K562 (cell line): Measurements from ENCODE around the gene NECAB3. TPM values are rescaled to one million over a fixed set of nuclear protein-coding genes. Genes with fewer than 3 reads are reported as not detected.

ENCODE experiments used
- ATAC-seq: fragments of 200-7000 bp; cut with Tn5 transposase; 3 replicates; pipeline ENCODE4 v1.9.1; 2020; ENCODE audit warnings: moderate library complexity
- BruUV-seq: library from RNA; stranded (reverse); fragments of 400-500 nt; replicated peaks from 2 replicates; lab custom pipeline; 2021; lab: Mats Ljungman, UMichigan
- CTCF ChIA-PET: fragments of 300-600 bp; formaldehyde crosslinking; extraction: SDS; loops from one replicate; lab custom pipeline; 2021; ENCODE audit warnings: low intra/inter-chr PET ratio; lab: Yijun Ruan, JAX
- POLR2A ChIA-PET: fragments of 300-600, 350-650 bp; sonication (Branson Sonifier 250); formaldehyde crosslinking; extraction: SDS; loops from one replicate; lab custom pipeline; 2021; ENCODE audit warnings: antibody characterized with exemption, inconsistent platforms; lab: Yijun Ruan, JAX
- DNase-seq, 4 experiments: peaks; one replicate each; pipeline versions ENCODE4 v3.0.0 to v3.0.0-alpha.2; 2011 to 2018; ENCODE audit warnings: low spot score in 3 of 4, mixed read lengths in 3 of 4; ENCODE audit errors: extremely low read depth in 1 of 4
- FAIRE-seq: peaks from 2 replicates; lab custom pipeline; 2011; peaks lifted over from hg19 to GRCh38; lab: Jason Lieb, UNC
- H2AFZ ChIP-seq: 2 replicates; pipeline ENCODE4 v1.6.0; 2011; ENCODE audit warnings: low read depth, low read length, control low read depth, inconsistent platforms
- H3K27ac ChIP-seq: fragments of 200-600 bp; 3 replicates; pipeline ENCODE4 v1.8.0; 2011; ENCODE audit warnings: low read depth, mild to moderate bottlenecking, control low read depth, inconsistent platforms, low read length, moderate library complexity, mixed read lengths; ENCODE audit errors: extremely low read depth
- H3K27me3 ChIP-seq, 2 experiments: fragments of 300-600 bp in 1 of 2; 2 replicates in 1 of 2; 3 replicates in 1 of 2; pipeline versions ENCODE4 v1.6.0 to v1.8.0; 2011; ENCODE audit warnings: inconsistent platforms in 2 of 2, low read length in 2 of 2, mild to moderate bottlenecking in 1 of 2, mixed read lengths in 1 of 2, moderate library complexity in 1 of 2; ENCODE audit not compliant: control insufficient read depth in 2 of 2, insufficient read depth in 2 of 2
- H3K36me3 ChIP-seq: fragments of 300-600 bp; 3 replicates; pipeline ENCODE4 v1.8.0; 2011; ENCODE audit warnings: mild to moderate bottlenecking, low read length, inconsistent platforms; ENCODE audit not compliant: control insufficient read depth, insufficient read depth
- H3K4me1 ChIP-seq, 2 experiments: fragments of 200-600 bp in 1 of 2; replicated peaks in 1 of 2; 2 replicates in 1 of 2; 3 replicates in 1 of 2; pipeline versions ENCODE4 v1.5.1 to v1.8.0; 2011; ENCODE audit warnings: inconsistent platforms in 2 of 2, low read length in 2 of 2, mild to moderate bottlenecking in 1 of 2, mixed read lengths in 1 of 2, moderate library complexity in 1 of 2; ENCODE audit not compliant: control insufficient read depth in 2 of 2, insufficient read depth in 2 of 2
- H3K4me2 ChIP-seq: 2 replicates; pipeline ENCODE4 v1.6.1; 2011; ENCODE audit warnings: low read length, control low read depth, inconsistent platforms, mixed read lengths; ENCODE audit not compliant: insufficient read depth
- H3K4me3 ChIP-seq: fragments of 200-600 bp; sonication (generic), shearing (Covaris generic); 2 replicates; pipeline ENCODE4 v1.5.1; 2016; ENCODE audit warnings: control low read depth, inconsistent platforms
- H3K79me2 ChIP-seq: fragments of 200-600 bp; 3 replicates; pipeline ENCODE4 v1.8.0; 2011; ENCODE audit warnings: low read length, inconsistent platforms; ENCODE audit not compliant: control insufficient read depth, insufficient read depth
- H3K9ac ChIP-seq, 2 experiments: 2 replicates each; pipeline versions ENCODE4 v1.6.0 to v1.6.1; 2011; ENCODE audit warnings: low read depth in 2 of 2, low read length in 2 of 2, control low read depth in 1 of 2, inconsistent platforms in 1 of 2, mild to moderate bottlenecking in 1 of 2, mixed read lengths in 1 of 2; ENCODE audit not compliant: insufficient read depth in 1 of 2
- H3K9me1 ChIP-seq: one replicate; pipeline ENCODE4 v1.6.0; 2011; ENCODE audit warnings: inconsistent platforms, mild to moderate bottlenecking, low read length, moderate library complexity; ENCODE audit not compliant: control insufficient read depth, insufficient read depth
- H3K9me3 ChIP-seq: replicated peaks from 2 replicates; pipeline ENCODE4 v1.5.1; 2011; ENCODE audit warnings: low read depth, low read length, inconsistent platforms; ENCODE audit not compliant: control insufficient read depth, insufficient read depth
- H4K20me1 ChIP-seq: replicated peaks from 2 replicates; pipeline ENCODE4 v1.6.1; 2011; ENCODE audit warnings: low read length, inconsistent platforms, mixed read lengths; ENCODE audit not compliant: control insufficient read depth, insufficient read depth
- FOXM1 ChIP-seq, 2 experiments: fragments of 450-650 bp in 1 of 2; sonication (generic) in 1 of 2; formaldehyde crosslinking in 1 of 2; IDR thresholded peaks; 2 replicates each; pipeline versions ENCODE4 v1.6.1 to v1.9.0; 2017 to 2022; ENCODE audit warnings: low read depth in 2 of 2, mild to moderate bottlenecking in 2 of 2, missing genetic modification reagents in 1 of 2, moderate library complexity in 1 of 2
- HMG20A ChIP-seq: fragments of 450-650 bp; formaldehyde crosslinking; conservative IDR thresholded peaks from 2 replicates; pipeline ENCODE4 v1.4.0; 2020; ENCODE audit warnings: mild to moderate bottlenecking, mixed read lengths
- HMG20B ChIP-seq: fragments of 250-450 bp; sonication (Bioruptor Pico); IDR thresholded peaks from 2 replicates; pipeline ENCODE4 v1.5.0; 2021; ENCODE audit warnings: mild to moderate bottlenecking
- NFIC ChIP-seq: fragments of 450-650 bp; IDR thresholded peaks from 2 replicates; pipeline ENCODE4 v1.6.1; 2017; ENCODE audit warnings: mild to moderate bottlenecking, inconsistent platforms
- NFRKB ChIP-seq: fragments of 450-650 bp; IDR thresholded peaks from 2 replicates; pipeline ENCODE4 v1.6.1; 2016; ENCODE audit warnings: low read depth
- NUFIP1 ChIP-seq: fragments of 450-650 bp; IDR thresholded peaks from 2 replicates; pipeline ENCODE4 v1.6.1; 2018; ENCODE audit not compliant: partially characterized antibody
- RBM22 ChIP-seq: fragments of 200-400 bp; formaldehyde crosslinking; IDR thresholded peaks from 2 replicates; pipeline ENCODE4 v1.6.1; 2018; ENCODE audit warnings: low read length, low read depth; ENCODE audit not compliant: poor library complexity, severe bottlenecking
- TBP ChIP-seq: optimal IDR thresholded peaks from 2 replicates; pipeline ENCODE3; 2011; ENCODE audit warnings: low read depth, low read length, improper control_type of control experiment
- ZNF445 ChIP-seq: fragments of 250-450 bp; sonication (Bioruptor Pico); IDR thresholded peaks from 2 replicates; pipeline ENCODE4 v1.4.0; 2020; ENCODE audit warnings: low read depth, mild to moderate bottlenecking, moderate library complexity
- ZNF717 ChIP-seq: fragments of 250-450 bp; sonication (Bioruptor Pico); IDR thresholded peaks from 2 replicates; pipeline ENCODE4 v1.5.0; 2021
- ZNF830 ChIP-seq: fragments of 250-450 bp; sonication (Bioruptor Pico); IDR thresholded peaks from 2 replicates; pipeline ENCODE4 v1.5.0; 2021; ENCODE audit warnings: mild to moderate bottlenecking
- WGBS: fragments of 100-300 bp; shearing (Covaris generic); methylation state at CpG from one replicate; pipeline ENCODE4 v1.1.6; 2016; ENCODE audit warnings: low coverage, mixed read lengths; ENCODE audit not compliant: insufficient coverage; ENCODE audit errors: missing lambda C conversion rate; 5-methylcytosine and 5-hydroxymethylcytosine counted together
- in situ Hi-C: fragments of 300-500 bp; cut with MboI; formaldehyde crosslinking; loops from 4 replicates; pipeline ENCODE4 v1.15.0; 2018; ENCODE audit warnings: inconsistent platforms, mixed read lengths
- intact Hi-C: fragments of 100-400 bp; cut with micrococcal nuclease; formaldehyde crosslinking; loops from 2 replicates; pipeline ENCODE4 v1.14.2; 2022
- polyA plus RNA-seq, 8 experiments: library from polyadenylated mRNA; depleted of rRNA in 4 of 8; stranded (reverse) in 5 of 8; unstranded in 3 of 8; fragments of >200 nt; fragmentation: Nextera tagmentation in 2 of 8; fragmentation: Illumina TruSeq in 1 of 8; extraction: Ambion mirVana in 2 of 8; extraction: Trizol in 1 of 8; gene quantifications; 2 replicates each; pipeline versions ENCODE4 v1.2.1 to v1.2.3, GENCODE V29; 2011 to 2014; ENCODE audit warnings: inconsistent platforms in 1 of 8, missing spikeins in 1 of 8
- total RNA-seq, 7 experiments: library from RNA; depleted of rRNA in 6 of 7; stranded (reverse); fragments of >200 nt in 6 of 7; fragmentation: Illumina TruSeq in 2 of 7; extraction: Trizol in 2 of 7; gene quantifications; 2 replicates each; pipeline versions ENCODE4 v1.2.1 to v1.2.3, GENCODE V29; 2011 to 2021; ENCODE audit warnings: low replicate concordance in 1 of 7
- TF ChIP-seq, protein P1 (sequence below): sonication (generic); formaldehyde crosslinking; IDR thresholded peaks from 2 replicates; pipeline ENCODE4 v1.8.0; 2022; ENCODE audit warnings: missing genetic modification reagents, mild to moderate bottlenecking, borderline replicate concordance
- TF ChIP-seq, protein P2 (sequence below), 3 experiments: IDR thresholded peaks in 2 of 3; conservative IDR thresholded peaks in 1 of 3; 2 replicates each; pipeline ENCODE4 v1.5.1; 2011 to 2012; ENCODE audit warnings: low read length in 3 of 3, mild to moderate bottlenecking in 3 of 3, control low read depth in 2 of 3, improper control_type of control experiment in 1 of 3, inconsistent platforms in 1 of 3, low read depth in 1 of 3, mixed read lengths in 1 of 3, moderate library complexity in 1 of 3; ENCODE audit not compliant: insufficient read depth in 2 of 3
- TF ChIP-seq, protein P3 (sequence below): sonication (generic); formaldehyde crosslinking; IDR thresholded peaks from 2 replicates; pipeline ENCODE4 v1.8.0; 2022; ENCODE audit warnings: mild to moderate bottlenecking, low read depth, missing genetic modification reagents
- TF ChIP-seq, protein P4 (sequence below), 2 experiments: IDR thresholded peaks; 2 replicates each; pipeline ENCODE4 v1.6.1; 2012; ENCODE audit warnings: improper control_type of control experiment in 2 of 2, low read depth in 2 of 2, low read length in 2 of 2, borderline replicate concordance in 1 of 2

The NECAB3 gene
- total and polyA plus RNA-seq, 9 of the 15 experiments (the other 6 are each of a cell fraction or from before 2014, with no cell fraction given), result 0.94 to 63.3 (median 31.5) TPM

DNA sequence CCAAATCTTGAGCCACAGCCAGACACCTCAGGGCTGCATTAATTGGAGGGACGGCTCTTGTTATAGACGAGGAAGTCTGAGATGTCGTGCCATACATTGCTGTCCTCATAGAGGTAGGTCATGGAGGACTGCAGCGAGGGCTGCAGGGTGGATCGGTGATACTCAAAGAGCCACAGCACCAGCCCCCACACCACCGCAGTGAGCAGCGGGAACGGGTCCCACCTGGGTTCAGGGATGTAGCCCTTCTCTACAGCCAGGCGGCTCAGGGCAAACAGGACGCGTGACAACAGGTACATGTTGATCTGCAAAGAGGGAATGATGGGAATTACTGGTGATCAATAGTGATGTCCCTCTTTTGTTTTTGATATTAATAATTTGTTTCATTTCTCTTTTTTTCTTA lies 33.4 kb upstream of the NECAB3 start:
- DNase-seq, result no peak
- CTCF ChIA-PET, result interaction anchor here (0.7 kb wide), 1 partner anchor 42 kb away, joined by 4 read pairs; no protein-coding TSS in a partner anchor
- H4K20me1 ChIP-seq, result no peaks in the 10 kb centered on the region
- no peaks in the 10 kb centered on the region; a peak in 1 of 5 replicates for H3K27me3 ChIP-seq
- no peak overlapping the region for H3K4me3 ChIP-seq
- no peaks in the 10 kb centered on the region for H3K9me3 ChIP-seq
- no peak for ATAC-seq
- 96% methylated on average over 11 of the region's 11 CpGs for WGBS
- no peak overlapping the region for H3K4me2 ChIP-seq
- in situ Hi-C loops (no loop called here), intact Hi-C loops (no loop called here)
- 0 out of 4 replicates have a peak overlapping the region, but pooled peaks of 1 of the 2 experiments have one; percentile 24 for H3K9ac ChIP-seq
- H3K9me1 ChIP-seq, result peaks cover 4% of the 10 kb centered on the region
- H3K36me3 ChIP-seq, result peaks cover 22% of the 10 kb centered on the region; the same call in 2 of the 3 replicates
- no peak overlapping the region for H3K27ac ChIP-seq
- POLR2A ChIA-PET, result interaction anchor here (0.9 kb wide), 1 partner anchor 13 kb away, joined by 3 read pairs; the partner anchor contains the start of gene PXMP4
- peaks cover 19 to 25% of the 10 kb centered on the region in 2 experiments for H3K4me1 ChIP-seq
- no peak for FAIRE-seq
- BruUV-seq, result no TSS peak
- no peaks in the 10 kb centered on the region for H3K79me2 ChIP-seq
- H2AFZ ChIP-seq, result no peak overlapping the region
- no peak for TF ChIP-seq ZNF717 (CRISPR knock-in tag)
- TF ChIP-seq, protein P1, sequence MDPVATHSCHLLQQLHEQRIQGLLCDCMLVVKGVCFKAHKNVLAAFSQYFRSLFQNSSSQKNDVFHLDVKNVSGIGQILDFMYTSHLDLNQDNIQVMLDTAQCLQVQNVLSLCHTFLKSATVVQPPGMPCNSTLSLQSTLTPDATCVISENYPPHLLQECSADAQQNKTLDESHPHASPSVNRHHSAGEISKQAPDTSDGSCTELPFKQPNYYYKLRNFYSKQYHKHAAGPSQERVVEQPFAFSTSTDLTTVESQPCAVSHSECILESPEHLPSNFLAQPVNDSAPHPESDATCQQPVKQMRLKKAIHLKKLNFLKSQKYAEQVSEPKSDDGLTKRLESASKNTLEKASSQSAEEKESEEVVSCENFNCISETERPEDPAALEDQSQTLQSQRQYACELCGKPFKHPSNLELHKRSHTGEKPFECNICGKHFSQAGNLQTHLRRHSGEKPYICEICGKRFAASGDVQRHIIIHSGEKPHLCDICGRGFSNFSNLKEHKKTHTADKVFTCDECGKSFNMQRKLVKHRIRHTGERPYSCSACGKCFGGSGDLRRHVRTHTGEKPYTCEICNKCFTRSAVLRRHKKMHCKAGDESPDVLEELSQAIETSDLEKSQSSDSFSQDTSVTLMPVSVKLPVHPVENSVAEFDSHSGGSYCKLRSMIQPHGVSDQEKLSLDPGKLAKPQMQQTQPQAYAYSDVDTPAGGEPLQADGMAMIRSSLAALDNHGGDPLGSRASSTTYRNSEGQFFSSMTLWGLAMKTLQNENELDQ (CRISPR knock-in tag), result no peak
- TF ChIP-seq NUFIP1, result no peak
- TF ChIP-seq, protein P2, sequence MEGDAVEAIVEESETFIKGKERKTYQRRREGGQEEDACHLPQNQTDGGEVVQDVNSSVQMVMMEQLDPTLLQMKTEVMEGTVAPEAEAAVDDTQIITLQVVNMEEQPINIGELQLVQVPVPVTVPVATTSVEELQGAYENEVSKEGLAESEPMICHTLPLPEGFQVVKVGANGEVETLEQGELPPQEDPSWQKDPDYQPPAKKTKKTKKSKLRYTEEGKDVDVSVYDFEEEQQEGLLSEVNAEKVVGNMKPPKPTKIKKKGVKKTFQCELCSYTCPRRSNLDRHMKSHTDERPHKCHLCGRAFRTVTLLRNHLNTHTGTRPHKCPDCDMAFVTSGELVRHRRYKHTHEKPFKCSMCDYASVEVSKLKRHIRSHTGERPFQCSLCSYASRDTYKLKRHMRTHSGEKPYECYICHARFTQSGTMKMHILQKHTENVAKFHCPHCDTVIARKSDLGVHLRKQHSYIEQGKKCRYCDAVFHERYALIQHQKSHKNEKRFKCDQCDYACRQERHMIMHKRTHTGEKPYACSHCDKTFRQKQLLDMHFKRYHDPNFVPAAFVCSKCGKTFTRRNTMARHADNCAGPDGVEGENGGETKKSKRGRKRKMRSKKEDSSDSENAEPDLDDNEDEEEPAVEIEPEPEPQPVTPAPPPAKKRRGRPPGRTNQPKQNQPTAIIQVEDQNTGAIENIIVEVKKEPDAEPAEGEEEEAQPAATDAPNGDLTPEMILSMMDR (IDR thresholded peaks at IDR 0.05 in 2 of 3, conservative IDR thresholded peaks at IDR 0.05 in 1 of 3; ENCODE audit: insufficient read depth in 2 of 3, low read depth in 1 of 3, low read length in 3 of 3), result no peak
- TF ChIP-seq, protein P3, sequence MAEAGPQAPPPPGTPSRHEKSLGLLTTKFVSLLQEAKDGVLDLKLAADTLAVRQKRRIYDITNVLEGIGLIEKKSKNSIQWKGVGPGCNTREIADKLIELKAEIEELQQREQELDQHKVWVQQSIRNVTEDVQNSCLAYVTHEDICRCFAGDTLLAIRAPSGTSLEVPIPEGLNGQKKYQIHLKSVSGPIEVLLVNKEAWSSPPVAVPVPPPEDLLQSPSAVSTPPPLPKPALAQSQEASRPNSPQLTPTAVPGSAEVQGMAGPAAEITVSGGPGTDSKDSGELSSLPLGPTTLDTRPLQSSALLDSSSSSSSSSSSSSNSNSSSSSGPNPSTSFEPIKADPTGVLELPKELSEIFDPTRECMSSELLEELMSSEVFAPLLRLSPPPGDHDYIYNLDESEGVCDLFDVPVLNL (CRISPR knock-in tag), result no peak
- no peak for TF ChIP-seq NFIC
- no peak for TF ChIP-seq ZNF830
- no peak for TF ChIP-seq HMG20A (CRISPR knock-in tag)
- no peak for TF ChIP-seq RBM22
- no peak for TF ChIP-seq HMG20B (CRISPR knock-in tag)
- TF ChIP-seq, protein P4, sequence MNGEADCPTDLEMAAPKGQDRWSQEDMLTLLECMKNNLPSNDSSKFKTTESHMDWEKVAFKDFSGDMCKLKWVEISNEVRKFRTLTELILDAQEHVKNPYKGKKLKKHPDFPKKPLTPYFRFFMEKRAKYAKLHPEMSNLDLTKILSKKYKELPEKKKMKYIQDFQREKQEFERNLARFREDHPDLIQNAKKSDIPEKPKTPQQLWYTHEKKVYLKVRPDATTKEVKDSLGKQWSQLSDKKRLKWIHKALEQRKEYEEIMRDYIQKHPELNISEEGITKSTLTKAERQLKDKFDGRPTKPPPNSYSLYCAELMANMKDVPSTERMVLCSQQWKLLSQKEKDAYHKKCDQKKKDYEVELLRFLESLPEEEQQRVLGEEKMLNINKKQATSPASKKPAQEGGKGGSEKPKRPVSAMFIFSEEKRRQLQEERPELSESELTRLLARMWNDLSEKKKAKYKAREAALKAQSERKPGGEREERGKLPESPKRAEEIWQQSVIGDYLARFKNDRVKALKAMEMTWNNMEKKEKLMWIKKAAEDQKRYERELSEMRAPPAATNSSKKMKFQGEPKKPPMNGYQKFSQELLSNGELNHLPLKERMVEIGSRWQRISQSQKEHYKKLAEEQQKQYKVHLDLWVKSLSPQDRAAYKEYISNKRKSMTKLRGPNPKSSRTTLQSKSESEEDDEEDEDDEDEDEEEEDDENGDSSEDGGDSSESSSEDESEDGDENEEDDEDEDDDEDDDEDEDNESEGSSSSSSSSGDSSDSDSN (IDR thresholded peaks at IDR 0.05; ENCODE audit: borderline replicate concordance in 1 of 2, low read depth in 2 of 2, low read length in 2 of 2), result no peak
- TF ChIP-seq FOXM1 (IDR thresholded peaks at IDR 0.05; ENCODE audit: low read depth), result no peak
- no peak for TF ChIP-seq FOXM1 (CRISPR knock-in tag; IDR thresholded peaks at IDR 0.05; ENCODE audit: low read depth)
- no peak for TF ChIP-seq NFRKB
- no peak for TF ChIP-seq ZNF445 (CRISPR knock-in tag)
- no peak for TF ChIP-seq TBP
